ENCODE measurements around the gene RAD51B.
A peak's percentile ranks its signal among the peaks of the same experiment; 100 is the strongest.

The RAD51B gene

DNA sequence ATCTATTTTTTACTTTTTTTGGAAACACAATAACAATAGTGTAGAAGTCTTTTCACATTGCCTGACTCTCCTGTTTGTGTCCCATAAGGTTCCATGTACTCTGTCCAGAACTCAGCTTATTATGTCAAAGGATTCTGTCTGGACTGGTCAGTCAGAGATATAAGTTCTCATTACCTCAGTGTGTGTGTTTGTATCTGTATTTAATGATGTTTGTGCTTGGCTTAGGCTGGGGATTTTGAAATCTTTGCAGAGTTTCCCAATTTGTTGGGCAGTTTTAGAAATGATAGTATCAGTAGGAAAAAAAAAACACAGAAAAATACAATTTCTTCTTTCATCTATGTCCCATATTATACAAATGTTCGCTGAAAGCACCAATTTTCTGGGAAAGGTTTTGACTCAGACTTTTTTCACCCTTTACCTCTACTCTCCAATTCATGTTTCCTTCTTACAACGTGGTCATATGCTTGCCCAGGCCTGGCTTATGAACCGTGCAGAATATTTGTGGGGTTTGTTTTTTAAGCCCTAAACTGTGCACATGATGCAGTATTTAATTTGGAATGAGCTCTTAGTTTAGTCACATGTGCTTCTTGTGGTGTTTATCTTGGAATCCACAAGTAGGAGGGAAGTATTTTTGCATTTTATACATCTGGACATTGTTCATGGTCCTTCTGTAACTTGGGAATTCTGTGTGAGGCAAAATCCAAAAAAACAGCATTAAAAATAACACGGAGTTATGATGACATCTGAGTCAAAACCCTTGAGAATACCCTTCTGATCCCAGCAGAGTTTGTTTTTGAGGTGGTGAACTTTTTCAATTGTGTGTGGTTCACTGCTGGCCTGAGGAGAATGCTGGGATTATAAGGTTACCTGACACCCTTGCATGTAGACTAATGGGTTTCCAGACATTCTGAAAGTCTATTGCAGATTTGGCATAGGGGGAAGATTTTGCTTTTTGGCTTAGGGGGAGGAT lies 121.2 kb downstream of the RAD51B start:
- Mint-ChIP-seq H3K9me3 (no peaks in the 10 kb centered on the region), H3K4me1 (peaks cover 67% of the 10 kb centered on the region), H3K27me3 (ENCODE audit: low read depth) (no peaks in the 10 kb centered on the region), H3K4me3 (peak overlapping the region in 1 of 3 experiments; percentile 55), H3K27ac (peak overlapping the region; percentile 98 to 99 (median 99)), H3K36me3 (ENCODE audit: low read depth) (no peaks in the 10 kb centered on the region)
- no peak for TF ChIP-seq CTCF (IDR thresholded peaks at IDR 0.05; ENCODE audit: unreplicated experiment in 3 of 3)

DNA sequence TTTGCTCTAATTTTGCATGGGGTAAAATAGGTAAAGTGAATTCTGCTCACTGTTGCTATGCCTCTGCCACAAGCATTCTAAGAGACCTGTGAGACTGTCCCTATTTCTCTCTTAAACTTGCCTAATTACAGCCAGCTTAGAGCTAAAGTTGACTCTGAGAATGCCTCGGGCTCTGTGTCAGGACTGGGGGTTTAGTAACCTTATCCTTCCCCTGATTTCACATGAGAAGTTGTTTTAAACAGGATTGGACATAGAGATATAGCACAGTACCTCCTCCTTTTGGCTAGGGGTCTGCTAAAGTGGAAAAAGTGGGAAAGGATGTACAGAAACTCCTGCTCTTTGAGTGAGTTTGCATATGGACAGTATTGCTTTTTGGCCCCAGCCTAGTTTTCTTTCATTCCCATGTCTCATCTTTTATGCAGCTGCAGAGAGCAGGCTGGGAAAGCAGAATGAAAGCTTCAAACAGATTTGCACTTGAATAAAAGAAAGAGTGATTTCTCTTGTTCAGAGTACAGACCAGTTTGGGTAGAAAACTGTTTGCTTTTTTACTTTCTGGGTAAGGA lies 122.0 kb downstream of the RAD51B start:
- H3K36me3 Mint-ChIP-seq (ENCODE audit: low read depth) = no peaks in the 10 kb centered on the region
- peak in 1 of 3 experiments; percentile 10 for TF ChIP-seq CTCF (IDR thresholded peaks at IDR 0.05; ENCODE audit: unreplicated experiment in 3 of 3)
- H3K27me3 Mint-ChIP-seq (ENCODE audit: low read depth) = no peaks in the 10 kb centered on the region
- no peaks in the 10 kb centered on the region for H3K9me3 Mint-ChIP-seq
- peak overlapping the region in 2 of 3 experiments; percentile 14 to 64 for H3K4me3 Mint-ChIP-seq
- peaks cover 67% of the 10 kb centered on the region for H3K4me1 Mint-ChIP-seq
- H3K27ac Mint-ChIP-seq = peak overlapping the region; percentile 98 to 99 (median 99)

GRCh38 chr14:67942080-67942710 lies 122.6 kb downstream of the RAD51B start:
- peaks cover 66% of the 10 kb centered on the region for H3K4me1 Mint-ChIP-seq
- no peak for TF ChIP-seq CTCF (IDR thresholded peaks at IDR 0.05; ENCODE audit: unreplicated experiment in 3 of 3)
- H3K4me3 Mint-ChIP-seq = peak overlapping the region in 2 of 3 experiments; percentile 8 to 64
- no peaks in the 10 kb centered on the region for H3K36me3 Mint-ChIP-seq (ENCODE audit: low read depth)
- peak overlapping the region; percentile 98 to 99 (median 99) for H3K27ac Mint-ChIP-seq
- H3K9me3 Mint-ChIP-seq = no peaks in the 10 kb centered on the region
- no peaks in the 10 kb centered on the region for H3K27me3 Mint-ChIP-seq (ENCODE audit: low read depth)

DNA sequence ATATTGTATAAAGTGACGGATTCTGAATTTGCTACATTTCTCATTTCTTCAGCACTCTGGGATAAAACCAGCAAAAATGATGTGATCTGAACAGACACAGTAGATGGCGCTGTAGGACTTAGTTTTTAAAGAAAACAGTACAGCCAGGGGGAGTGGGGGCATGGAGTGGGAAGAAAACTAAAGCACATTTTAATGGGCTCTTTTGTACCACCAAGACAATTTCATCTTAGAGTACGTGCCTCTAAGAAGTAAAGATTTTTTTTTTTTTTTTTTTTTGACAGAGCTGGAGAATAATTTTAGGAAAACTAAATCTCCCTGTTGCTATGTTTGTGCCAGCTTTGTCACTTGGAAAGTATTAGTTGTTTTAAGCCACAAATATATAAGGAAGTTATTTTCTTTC lies 124.4 kb downstream of the RAD51B start:
- Mint-ChIP-seq H3K9me3 (no peaks in the 10 kb centered on the region), H3K36me3 (ENCODE audit: low read depth) (no peaks in the 10 kb centered on the region), H3K27ac (peak overlapping the region; percentile 96 to 99 (median 98)), H3K4me3 (no peak overlapping the region), H3K27me3 (ENCODE audit: low read depth) (no peaks in the 10 kb centered on the region), H3K4me1 (peaks cover 59% of the 10 kb centered on the region)
- TF ChIP-seq CTCF (IDR thresholded peaks at IDR 0.05; ENCODE audit: unreplicated experiment in 3 of 3) = peak; percentile 63 to 79 (median 74)

- no peak overlapping the region for H3K4me3 Mint-ChIP-seq
- peaks cover 6% of the 10 kb centered on the region for H3K36me3 Mint-ChIP-seq (ENCODE audit: low read depth)
- no peaks in the 10 kb centered on the region for H3K27me3 Mint-ChIP-seq (ENCODE audit: low read depth)
- peaks cover 52% of the 10 kb centered on the region for H3K4me1 Mint-ChIP-seq
- TF ChIP-seq CTCF (IDR thresholded peaks at IDR 0.05; ENCODE audit: unreplicated experiment in 3 of 3) = no peak
- peak overlapping the region; percentile 96 to 99 (median 98) for H3K27ac Mint-ChIP-seq
- H3K9me3 Mint-ChIP-seq = peaks cover 5% of the 10 kb centered on the region
Measured at GRCh38 chr14:67944605-67945004, 125.0 kb downstream of the RAD51B start.

Data from nephron (organoid).